Cerebellar nuclear complex (tissue), 1 donor: Measurements from ENCODE around the gene HIRA.
"Not testable (repeated sequence)": the region's sequence is repeated elsewhere in the genome, so short reads cannot be mapped to it uniquely, and the experiment has no call there.

Experiments
- DNase-seq, 2 experiments: peaks; one replicate each; lab custom pipeline; 2025; lab: John Stamatoyannopoulos, UW

Gene HIRA

DNA sequence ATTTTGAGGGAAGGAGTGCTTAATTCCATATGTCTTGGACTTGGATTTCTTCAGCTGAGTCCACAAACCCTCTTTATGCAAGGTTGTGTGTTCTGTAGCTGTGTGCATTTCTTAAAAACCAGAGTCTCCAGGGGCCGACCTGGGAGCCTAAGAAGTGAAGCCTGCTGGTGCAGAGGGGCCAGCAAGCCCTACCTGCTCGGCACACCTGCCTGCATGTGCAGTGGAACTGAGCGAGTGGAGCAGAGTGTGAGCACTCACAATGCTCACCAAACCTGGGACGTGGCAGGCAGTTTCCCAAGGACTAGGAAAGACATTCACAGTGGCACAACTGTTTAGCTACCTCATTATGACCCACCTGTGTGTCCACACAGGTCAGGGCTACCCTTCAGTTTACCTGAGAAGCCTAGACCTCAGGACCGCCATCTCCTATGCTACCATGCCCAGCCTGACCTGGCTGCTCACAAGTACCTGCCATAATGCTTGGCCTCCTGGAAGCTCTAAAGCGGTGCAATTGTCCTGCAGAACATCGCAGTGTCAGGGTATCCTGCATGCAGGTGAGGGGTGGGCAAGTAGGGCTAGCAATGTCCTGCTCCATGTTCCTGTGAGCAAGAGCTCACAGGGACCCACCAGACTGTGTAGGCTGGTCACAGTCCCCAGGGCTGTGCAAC lies 12.1 kb upstream of the HIRA start:
- DNase-seq: no peak

DNA sequence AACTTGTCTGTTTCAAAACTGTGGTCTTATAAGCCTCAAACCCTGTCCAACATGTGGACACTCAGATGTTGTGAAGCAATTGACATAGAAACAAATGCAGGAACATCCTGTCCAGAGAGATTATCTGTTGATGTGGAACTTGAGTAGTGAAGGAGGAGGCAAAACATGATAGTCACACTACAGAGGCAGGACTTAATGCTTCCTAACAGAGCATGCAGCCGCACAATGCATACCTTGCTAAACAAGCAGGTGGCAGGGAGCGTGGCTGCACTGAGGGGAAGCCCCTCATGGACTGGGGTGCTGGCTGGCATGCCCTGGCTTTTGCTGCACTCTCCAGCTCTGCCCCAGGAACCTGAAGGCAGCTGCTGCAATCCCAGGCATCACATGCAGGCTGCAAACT lies 10.6 kb upstream of the HIRA start:
- DNase-seq: no peak

DNA sequence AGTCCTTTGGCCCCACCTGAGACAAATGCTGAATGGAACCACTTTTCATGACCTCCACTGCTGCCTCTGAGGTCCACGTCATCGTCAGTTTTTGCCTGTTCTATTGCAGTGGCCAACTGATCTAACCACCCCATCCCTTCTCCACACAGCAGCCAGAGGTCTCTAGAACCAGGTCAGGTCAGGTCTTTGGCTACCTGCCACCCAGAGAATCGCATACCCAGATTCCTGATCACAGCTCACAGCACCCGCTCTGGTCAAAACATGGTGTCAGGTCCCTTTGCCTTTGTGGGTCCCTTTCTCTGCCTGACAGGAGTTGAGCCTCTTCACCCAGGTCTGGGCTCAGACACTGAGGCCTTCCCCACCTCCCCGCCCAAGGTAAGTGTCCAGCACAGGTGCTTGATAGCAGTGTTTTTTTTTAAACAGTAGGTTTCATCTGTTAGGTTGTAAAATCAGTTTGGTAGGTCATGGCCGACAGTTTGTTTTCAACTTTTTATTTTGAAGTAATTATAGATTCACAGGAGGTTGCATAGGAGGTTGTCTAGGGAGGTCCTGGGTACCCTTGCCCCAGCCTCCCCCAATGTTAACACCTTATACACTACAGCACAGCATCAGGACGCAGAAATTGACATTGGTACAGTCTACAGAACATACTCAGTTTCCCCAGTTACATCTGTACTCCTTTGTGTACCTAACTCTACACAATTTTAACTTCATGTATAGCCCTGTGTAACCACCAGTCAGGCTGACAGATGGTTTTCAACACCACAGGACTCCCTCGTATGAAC lies 9.1 kb upstream of the HIRA start:
- DNase-seq: no peak

DNA sequence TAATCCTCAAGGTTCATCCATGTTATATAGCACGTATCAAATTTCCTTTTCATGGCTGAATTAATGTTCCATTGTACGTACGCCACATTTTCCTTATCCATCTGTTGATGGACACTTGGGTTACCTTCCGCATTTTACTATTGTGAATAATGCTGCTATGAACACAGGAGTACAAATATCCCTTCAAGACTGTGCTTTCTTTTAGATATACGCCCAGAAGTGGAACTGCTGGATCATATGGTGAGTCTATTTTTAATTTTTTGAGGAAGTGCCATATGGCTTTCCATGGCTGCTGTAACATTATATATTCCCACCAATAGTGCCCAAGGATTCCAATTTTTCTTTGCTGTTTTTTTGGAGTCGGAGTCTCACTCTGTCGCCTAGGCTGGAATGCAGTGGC lies 6.8 kb upstream of the HIRA start:
- DNase-seq: no peak

GRCh38 chr22:19436444-19437161 lies 5.1 kb upstream of the HIRA start:
- DNase-seq: not testable (repeated sequence)

DNA sequence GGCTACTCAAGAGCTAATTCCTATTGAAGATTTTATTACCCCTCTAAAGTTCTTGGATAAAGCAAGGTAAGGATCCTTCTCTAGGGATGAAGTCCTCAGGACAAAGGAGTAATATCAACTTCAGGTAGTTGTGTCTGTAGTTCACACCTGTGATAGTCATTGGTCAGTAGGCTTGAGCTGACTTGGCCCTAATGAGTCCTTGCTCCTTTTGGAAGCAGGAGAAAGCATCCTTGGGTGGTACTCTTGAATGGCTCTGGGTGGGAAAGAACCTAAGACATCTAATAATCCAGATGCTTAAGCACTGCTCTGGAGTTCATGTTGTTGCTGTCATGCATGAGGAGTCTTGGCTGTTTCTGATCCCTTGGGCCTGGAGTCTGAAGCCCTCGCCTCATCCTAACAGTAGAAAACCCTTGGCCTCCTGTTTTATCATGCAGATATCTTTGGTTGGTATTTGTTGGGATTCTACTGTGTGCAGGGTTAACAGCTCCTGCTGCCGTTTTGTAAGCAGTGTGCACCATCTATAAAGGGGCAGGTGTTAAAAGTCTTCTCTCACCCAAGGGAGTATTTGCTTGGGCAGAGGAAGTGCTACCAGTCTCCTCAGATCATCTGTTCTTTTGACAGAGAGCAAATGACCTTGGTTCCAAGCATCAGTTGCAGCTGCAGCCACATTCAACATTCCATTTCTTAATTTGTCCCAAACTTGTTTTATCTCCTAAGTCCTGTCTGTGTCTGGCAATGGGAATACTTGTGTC lies 3.5 kb upstream of the HIRA start:
- no peak for DNase-seq

- no peak for DNase-seq
Measured at GRCh38 chr22:19434401-19434800, 2.9 kb upstream of the HIRA start.

GRCh38 chr22:19432133-19432851 lies 759 bp upstream of the HIRA start, which contains the start of gene MRPL40:
MRPL40 (plus strand) TSS chr22:19432545; CDS start chr22:19432555, 10 bp downstream.
- DNase-seq: peak in 1 of 2 experiments; percentile 55

- no peak for DNase-seq
Measured at GRCh38 chr22:19430890-19431541, 517 bp downstream of the HIRA start.

GRCh38 chr22:19429950-19430889 lies 1.3 kb downstream of the HIRA start:
- no peak for DNase-seq

DNA sequence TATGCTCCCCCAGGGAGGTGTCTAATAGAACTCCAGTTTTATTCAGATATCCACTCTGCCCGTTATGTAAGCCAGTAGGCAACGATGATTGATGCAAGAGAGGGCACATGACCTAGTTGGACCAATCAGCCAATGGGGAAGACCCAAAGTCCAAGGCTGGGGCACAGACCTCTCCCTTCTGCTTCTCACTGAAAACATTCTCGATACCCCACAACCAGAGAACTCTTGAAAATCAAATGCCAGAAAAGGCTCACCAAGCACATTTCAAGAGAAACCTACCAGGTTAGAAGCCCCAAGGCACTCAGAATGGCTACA lies 7.4 kb downstream of the HIRA start:
- no peak for DNase-seq

DNA sequence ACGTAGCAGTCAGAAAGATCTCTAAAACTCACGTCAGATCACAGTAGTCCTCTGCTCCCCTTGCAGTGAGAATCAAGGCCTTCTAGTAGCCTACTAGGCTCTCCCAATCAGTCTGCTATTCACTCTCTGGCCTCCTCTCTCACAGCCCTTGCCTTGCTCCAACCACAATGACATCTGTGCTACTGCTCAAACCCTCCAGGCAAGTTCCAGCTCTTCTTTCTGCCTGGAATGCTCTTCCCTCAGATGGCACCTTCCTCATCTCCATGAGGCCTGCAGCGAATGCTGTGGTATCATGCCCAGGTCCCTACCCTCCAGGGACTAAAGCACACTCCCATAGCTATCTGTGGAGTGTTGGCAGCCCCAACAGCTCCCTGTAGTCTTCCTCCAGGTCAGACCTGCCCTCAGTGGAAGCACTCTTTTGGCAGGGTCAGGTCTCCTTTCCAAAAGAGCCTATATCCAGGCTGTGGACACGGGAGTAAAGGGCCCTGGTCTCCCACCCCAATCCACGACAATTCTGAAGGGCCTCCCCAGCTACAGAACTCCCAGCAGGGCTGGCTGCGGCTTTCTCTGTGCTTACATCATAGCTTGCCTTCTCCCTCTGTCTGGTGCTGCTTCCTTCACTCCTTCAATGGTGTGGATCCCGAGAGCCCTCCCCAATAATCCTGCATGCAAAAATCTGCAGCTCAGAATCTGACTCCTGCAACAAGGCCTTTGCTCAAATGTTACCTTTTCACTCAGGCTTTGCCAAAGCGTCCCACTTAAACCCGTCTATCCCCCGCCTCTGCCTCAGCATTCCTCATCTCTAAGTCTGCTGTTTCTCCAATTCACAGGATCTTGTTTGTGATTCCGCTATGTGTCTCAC lies 8.9 kb downstream of the HIRA start:
- no peak for DNase-seq

GRCh38 chr22:19420321-19420720 lies 11.2 kb downstream of the HIRA start:
- no peak for DNase-seq

DNA sequence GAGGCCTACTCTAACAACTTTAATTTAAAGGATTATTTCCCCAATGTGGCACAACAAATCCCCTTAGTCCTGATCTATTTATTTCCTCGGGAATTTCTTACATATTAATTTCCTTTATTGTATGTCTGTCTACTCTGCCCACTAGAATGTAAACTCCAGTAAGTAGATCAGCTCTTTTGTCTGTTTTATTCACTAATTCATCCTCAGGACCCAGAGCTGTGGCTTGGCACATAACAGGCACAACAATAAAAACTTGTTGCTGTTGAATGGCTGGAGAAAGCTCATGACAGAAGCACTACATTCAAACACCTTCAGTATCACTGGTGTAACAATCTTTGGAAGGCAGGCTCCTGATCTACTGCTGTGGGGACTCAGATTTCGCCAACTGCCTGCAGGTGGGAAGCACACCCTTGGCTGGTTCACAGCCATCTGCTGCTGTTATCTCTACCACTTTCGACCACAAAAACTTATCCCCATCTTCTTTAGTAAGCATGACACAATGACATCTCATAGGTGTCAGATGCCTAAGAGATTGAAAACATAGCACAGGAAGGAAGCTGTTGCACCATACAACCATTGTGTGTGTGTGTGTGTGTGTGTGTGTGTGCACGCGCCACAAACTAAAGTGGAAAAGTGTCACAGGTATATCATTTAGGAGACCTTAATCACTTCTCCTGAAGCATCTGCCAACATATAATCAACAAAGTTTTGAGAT lies 11.9 kb downstream of the HIRA start:
- peak in 1 of 2 experiments; percentile 1 for DNase-seq

- no peak for DNase-seq
Measured at GRCh38 chr22:19419086-19419463, 12.5 kb downstream of the HIRA start.

- DNase-seq: no peak
Measured at GRCh38 chr22:19412923-19413322, 18.6 kb downstream of the HIRA start.

DNA sequence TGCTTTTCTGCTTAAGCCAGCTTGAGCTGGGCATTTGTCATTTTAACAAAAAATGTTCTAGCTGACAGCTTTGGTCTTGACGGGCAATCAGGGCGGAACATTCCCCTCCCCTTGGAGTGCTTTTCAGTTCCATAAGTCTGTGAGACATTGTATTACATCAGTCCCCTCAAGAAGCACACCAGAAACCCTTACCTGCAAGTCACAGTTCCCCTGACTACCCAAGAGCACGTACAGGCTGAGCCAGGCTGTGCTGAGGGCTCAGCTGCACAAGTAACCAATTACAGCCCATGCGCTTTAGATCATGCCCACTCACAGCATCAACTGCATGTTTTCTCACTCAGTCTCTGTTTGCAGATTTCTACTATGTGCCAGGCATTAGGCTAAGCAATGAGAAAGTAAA lies 19.1 kb downstream of the HIRA start:
- no peak for DNase-seq

DNA sequence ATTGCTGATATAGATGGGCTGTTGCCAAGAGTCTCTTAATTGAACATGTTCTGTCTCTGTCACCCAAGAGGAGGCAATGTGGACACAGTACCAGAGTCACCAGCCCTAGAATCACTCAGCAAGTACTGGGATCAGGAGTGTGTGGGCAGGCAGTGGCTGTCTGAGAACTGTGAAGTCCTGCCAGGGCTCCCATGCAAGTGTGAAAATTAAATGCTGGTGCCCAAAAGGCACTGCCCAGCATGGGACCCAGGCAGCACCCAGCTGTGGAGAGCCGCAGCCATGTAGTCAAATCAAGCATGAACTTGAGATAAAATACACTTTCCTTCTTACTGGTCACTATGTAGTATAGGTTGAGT lies 19.9 kb downstream of the HIRA start:
- DNase-seq: no peak
